ENCODE data around the gene YEATS2.

DNA sequence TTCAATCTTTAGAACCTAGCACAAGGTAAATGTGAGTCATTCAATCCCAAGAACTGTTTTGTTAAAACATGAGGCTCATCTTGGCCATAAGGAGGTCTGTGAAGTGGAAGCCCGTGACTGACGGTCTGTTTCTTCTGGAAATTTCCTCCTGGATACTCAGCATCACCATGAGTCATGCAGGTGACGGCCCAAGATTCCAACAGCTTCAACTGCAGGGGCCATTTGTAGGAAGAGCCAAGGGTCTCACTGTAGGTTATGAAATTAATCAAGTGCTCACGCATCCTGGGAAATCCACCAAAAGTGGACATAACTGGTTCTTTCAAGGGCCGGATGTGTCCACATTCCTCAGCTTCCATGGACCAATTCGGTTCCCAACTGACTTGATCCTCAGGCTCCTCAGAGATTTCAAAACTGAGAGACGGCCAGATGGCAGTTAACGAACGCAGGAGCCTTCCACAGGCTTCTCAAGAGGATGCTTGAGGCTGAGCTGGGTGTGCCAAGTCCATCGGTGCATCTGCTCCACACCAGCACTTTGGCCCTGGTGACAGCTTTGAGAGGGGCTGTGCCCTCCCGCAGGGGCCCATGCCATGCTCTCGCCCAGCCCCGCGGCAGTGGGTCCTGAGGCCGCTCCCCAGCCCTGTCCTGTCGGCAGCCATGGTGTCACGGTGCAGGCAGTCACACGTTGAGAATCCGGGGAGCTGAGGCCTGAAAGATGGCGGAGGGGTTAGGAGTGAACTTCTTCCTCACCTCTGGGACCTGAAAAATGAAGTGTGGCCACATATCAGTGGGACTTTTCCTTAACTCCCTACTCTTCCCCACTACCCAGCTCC, 119.3 kb downstream of the YEATS2 start:
- no peak for TF ChIP-seq RAD21 (conservative IDR thresholded peaks at IDR 0.05 in 1 of 2, IDR thresholded peaks at IDR 0.05 in 1 of 2)
- no peak for TF ChIP-seq CTCF (IDR thresholded peaks at IDR 0.05)
- TF ChIP-seq CEBPB (IDR thresholded peaks at IDR 0.05), result no peak
- TF ChIP-seq, protein P1, sequence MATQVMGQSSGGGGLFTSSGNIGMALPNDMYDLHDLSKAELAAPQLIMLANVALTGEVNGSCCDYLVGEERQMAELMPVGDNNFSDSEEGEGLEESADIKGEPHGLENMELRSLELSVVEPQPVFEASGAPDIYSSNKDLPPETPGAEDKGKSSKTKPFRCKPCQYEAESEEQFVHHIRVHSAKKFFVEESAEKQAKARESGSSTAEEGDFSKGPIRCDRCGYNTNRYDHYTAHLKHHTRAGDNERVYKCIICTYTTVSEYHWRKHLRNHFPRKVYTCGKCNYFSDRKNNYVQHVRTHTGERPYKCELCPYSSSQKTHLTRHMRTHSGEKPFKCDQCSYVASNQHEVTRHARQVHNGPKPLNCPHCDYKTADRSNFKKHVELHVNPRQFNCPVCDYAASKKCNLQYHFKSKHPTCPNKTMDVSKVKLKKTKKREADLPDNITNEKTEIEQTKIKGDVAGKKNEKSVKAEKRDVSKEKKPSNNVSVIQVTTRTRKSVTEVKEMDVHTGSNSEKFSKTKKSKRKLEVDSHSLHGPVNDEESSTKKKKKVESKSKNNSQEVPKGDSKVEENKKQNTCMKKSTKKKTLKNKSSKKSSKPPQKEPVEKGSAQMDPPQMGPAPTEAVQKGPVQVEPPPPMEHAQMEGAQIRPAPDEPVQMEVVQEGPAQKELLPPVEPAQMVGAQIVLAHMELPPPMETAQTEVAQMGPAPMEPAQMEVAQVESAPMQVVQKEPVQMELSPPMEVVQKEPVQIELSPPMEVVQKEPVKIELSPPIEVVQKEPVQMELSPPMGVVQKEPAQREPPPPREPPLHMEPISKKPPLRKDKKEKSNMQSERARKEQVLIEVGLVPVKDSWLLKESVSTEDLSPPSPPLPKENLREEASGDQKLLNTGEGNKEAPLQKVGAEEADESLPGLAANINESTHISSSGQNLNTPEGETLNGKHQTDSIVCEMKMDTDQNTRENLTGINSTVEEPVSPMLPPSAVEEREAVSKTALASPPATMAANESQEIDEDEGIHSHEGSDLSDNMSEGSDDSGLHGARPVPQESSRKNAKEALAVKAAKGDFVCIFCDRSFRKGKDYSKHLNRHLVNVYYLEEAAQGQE (IDR thresholded peaks at IDR 0.05), result no peak
- no peak for TF ChIP-seq KDM1A (IDR thresholded peaks at IDR 0.05; ENCODE audit: low read depth)
- no peak for TF ChIP-seq ZFP36 (IDR thresholded peaks at IDR 0.05; ENCODE audit: borderline replicate concordance, partially characterized antibody)
- TF ChIP-seq POLR2A (IDR thresholded peaks at IDR 0.05; ENCODE audit: low read length), result no peak
- no peak for TF ChIP-seq ESRRA (IDR thresholded peaks at IDR 0.05; ENCODE audit: borderline replicate concordance, low read length)
- no peak for TF ChIP-seq USF2 (IDR thresholded peaks at IDR 0.05)
- no peak for TF ChIP-seq ATOH8 (CRISPR knock-in tag; IDR thresholded peaks at IDR 0.05; ENCODE audit: low read depth)
- TF ChIP-seq CBX8 (IDR thresholded peaks at IDR 0.05), result no peak
